Measurements from ENCODE around the gene CTNNA1. TPM values are rescaled to one million over a fixed set of nuclear protein-coding genes. Genes with fewer than 3 reads are reported as not detected.

Gene CTNNA1
- polyA plus RNA-seq, 1 donor (not counting 4 experiments of a cell fraction or from before 2014, with no cell fraction given): 119 TPM

GRCh38 chr5:138872841-138873465 is 119.7 kb downstream of the CTNNA1 start:
- dilution Hi-C loops (cut with MboI; ENCODE audit: extremely low pct_ligation_motif_present, low sequenced_read_pairs): no loop called here
- Histone ChIP-seq H4K20me1 (ENCODE audit: control insufficient read depth, extremely low read depth, insufficient read depth, low read length) (peaks cover 2% of the 10 kb centered on the region), H3K79me2 (ENCODE audit: control insufficient read depth, insufficient read depth, low read length) (peaks cover 73% of the 10 kb centered on the region), H3K36me3 (ENCODE audit: control insufficient read depth in 2 of 2, extremely low read depth in 1 of 2, insufficient read depth in 2 of 2, low read length in 2 of 2) (no peaks in the 10 kb centered on the region), H2AFZ (ENCODE audit: control insufficient read depth, low read length) (no peak overlapping the region), H3K4me3 (ENCODE audit: control insufficient read depth in 2 of 3, extremely low read depth in 1 of 3, insufficient read depth in 2 of 3, low read depth in 1 of 3, low read length in 3 of 3) (no peak overlapping the region), H3K9me1 (ENCODE audit: control insufficient read depth, extremely low read depth, insufficient read depth, low read length) (peaks cover 2% of the 10 kb centered on the region), H3K27ac (ENCODE audit: control insufficient read depth, insufficient read depth, low read length) (no peak overlapping the region), H3K4me2 (ENCODE audit: control insufficient read depth, extremely low read depth, insufficient read depth, low read depth, low read length) (no peak overlapping the region), H3K27me3 (ENCODE audit: control insufficient read depth, extremely low read depth, insufficient read depth, low read length) (no peaks in the 10 kb centered on the region), H3K9ac (ENCODE audit: control insufficient read depth, extremely low read depth, insufficient read depth, low read length) (no peak overlapping the region), H3K4me1 (ENCODE audit: control insufficient read depth, extremely low read depth, insufficient read depth, low read length) (peaks cover 23% of the 10 kb centered on the region), H3K9me3 (ENCODE audit: control insufficient read depth, low read depth, low read length) (no peaks in the 10 kb centered on the region)
- DNase-seq (ENCODE audit: low read depth, low spot score): no peak
- TF ChIP-seq EZH2 (IDR thresholded peaks at IDR 0.05; ENCODE audit: low read length) (no peak), CTCF (optimal IDR thresholded peaks at IDR 0.05 in 1 of 3, IDR thresholded peaks at IDR 0.05 in 1 of 3, conservative IDR thresholded peaks at IDR 0.05 in 1 of 3; ENCODE audit: extremely low read depth in 1 of 3, insufficient read depth in 2 of 3, low read length in 3 of 3) (no peak)
- FAIRE-seq: no peak

- H3K36me3 ChIP-seq (ENCODE audit: control insufficient read depth in 2 of 2, extremely low read depth in 1 of 2, insufficient read depth in 2 of 2, low read length in 2 of 2): no peaks in the 10 kb centered on the region
- H2AFZ ChIP-seq (ENCODE audit: control insufficient read depth, low read length): no peak overlapping the region
- no peak overlapping the region for H3K4me2 ChIP-seq (ENCODE audit: control insufficient read depth, extremely low read depth, insufficient read depth, low read depth, low read length)
- TF ChIP-seq EZH2 (IDR thresholded peaks at IDR 0.05; ENCODE audit: low read length) (no peak), CTCF (optimal IDR thresholded peaks at IDR 0.05 in 1 of 3, IDR thresholded peaks at IDR 0.05 in 1 of 3, conservative IDR thresholded peaks at IDR 0.05 in 1 of 3; ENCODE audit: extremely low read depth in 1 of 3, insufficient read depth in 2 of 3, low read length in 3 of 3) (no peak)
- FAIRE-seq (peak; percentile 23), DNase-seq (ENCODE audit: low read depth, low spot score) (no peak)
- dilution Hi-C loops (cut with MboI; ENCODE audit: extremely low pct_ligation_motif_present, low sequenced_read_pairs): no loop called here
- H3K79me2 ChIP-seq (ENCODE audit: control insufficient read depth, insufficient read depth, low read length): peaks cover 74% of the 10 kb centered on the region
- H3K4me1 ChIP-seq (ENCODE audit: control insufficient read depth, extremely low read depth, insufficient read depth, low read length): peaks cover 23% of the 10 kb centered on the region
- H4K20me1 ChIP-seq (ENCODE audit: control insufficient read depth, extremely low read depth, insufficient read depth, low read length): peaks cover 2% of the 10 kb centered on the region
- H3K9me3 ChIP-seq (ENCODE audit: control insufficient read depth, low read depth, low read length): no peaks in the 10 kb centered on the region
- no peak overlapping the region for H3K4me3 ChIP-seq (ENCODE audit: control insufficient read depth in 2 of 3, extremely low read depth in 1 of 3, insufficient read depth in 2 of 3, low read depth in 1 of 3, low read length in 3 of 3)
- no peak overlapping the region for H3K9ac ChIP-seq (ENCODE audit: control insufficient read depth, extremely low read depth, insufficient read depth, low read length)
- no peaks in the 10 kb centered on the region for H3K27me3 ChIP-seq (ENCODE audit: control insufficient read depth, extremely low read depth, insufficient read depth, low read length)
- H3K9me1 ChIP-seq (ENCODE audit: control insufficient read depth, extremely low read depth, insufficient read depth, low read length): peaks cover 2% of the 10 kb centered on the region
- H3K27ac ChIP-seq (ENCODE audit: control insufficient read depth, insufficient read depth, low read length): no peak overlapping the region
These were observed 120.4 kb downstream of the CTNNA1 start for GRCh38 chr5:138873466-138874221.

Measured in keratinocyte (primary cell).